Measurements from ENCODE around the gene DRC1.

DRC1 gene

GRCh38 chr2:26491563-26492167 is 89.9 kb downstream of the DRC1 start:
- Histone ChIP-seq H2BK12ac (ENCODE audit: low read length) (peak overlapping the region; percentile 32), H3K18ac (ENCODE audit: low read length) (peak overlapping the region; percentile 78), H3K4ac (ENCODE audit: low read length) (no peak overlapping the region), H3K36me3 (replicated peaks in 1 of 2; ENCODE audit: control insufficient read depth in 2 of 2, insufficient read depth in 2 of 2, low read length in 2 of 2) (no peaks in the 10 kb centered on the region), H3K4me1 (ENCODE audit: control insufficient read depth in 2 of 2, insufficient read depth in 1 of 2, low read depth in 1 of 2, low read length in 2 of 2) (peaks cover 21 to 29% of the 10 kb centered on the region in 2 donors), H3K79me1 (ENCODE audit: low read depth, low read length) (no peaks in the 10 kb centered on the region), H4K91ac (ENCODE audit: low read depth, low read length, poor library complexity) (no peak overlapping the region), H3K14ac (ENCODE audit: low read length) (no peak overlapping the region), H2AFZ (ENCODE audit: low read length) (no peak overlapping the region), H3K27ac (replicated peaks; ENCODE audit: low read length) (peak overlapping the region; percentile 1), H2BK15ac (ENCODE audit: low read length) (no peak overlapping the region), H3K4me2 (ENCODE audit: insufficient read depth, low read length, poor library complexity, severe bottlenecking) (no peak overlapping the region), H2AK5ac (ENCODE audit: low read depth, low read length) (no peak overlapping the region), H2BK5ac (ENCODE audit: low read length) (peak overlapping the region; percentile 69), H3K9me3 (replicated peaks in 1 of 2; ENCODE audit: control insufficient read depth in 2 of 2, insufficient read depth in 1 of 2, low read depth in 1 of 2, low read length in 2 of 2) (peaks cover 0 to 5% of the 10 kb centered on the region in 2 donors), H3K9ac (ENCODE audit: low read depth, low read length, poor library complexity) (no peak overlapping the region), H2BK120ac (ENCODE audit: low read depth, low read length) (no peak overlapping the region), H3K23ac (ENCODE audit: low read depth, low read length, poor library complexity) (no peak overlapping the region), H3K4me3 (ENCODE audit: low read length in 2 of 2) (no peak overlapping the region), H3K27me3 (ENCODE audit: control insufficient read depth in 3 of 3, insufficient read depth in 3 of 3, low read depth in 1 of 3, low read length in 3 of 3) (no peaks in the 10 kb centered on the region), H4K8ac (ENCODE audit: low read depth, low read length) (no peak overlapping the region)
- WGBS, 2 donors (ENCODE audit: extremely low coverage in 2 of 2, insufficient read length in 2 of 2, insufficient replicate concordance in 1 of 2): no CpG with 5 or more reads among the region's 8 CpGs
- DNase-seq (ENCODE audit: low spot score): no peak

DNA sequence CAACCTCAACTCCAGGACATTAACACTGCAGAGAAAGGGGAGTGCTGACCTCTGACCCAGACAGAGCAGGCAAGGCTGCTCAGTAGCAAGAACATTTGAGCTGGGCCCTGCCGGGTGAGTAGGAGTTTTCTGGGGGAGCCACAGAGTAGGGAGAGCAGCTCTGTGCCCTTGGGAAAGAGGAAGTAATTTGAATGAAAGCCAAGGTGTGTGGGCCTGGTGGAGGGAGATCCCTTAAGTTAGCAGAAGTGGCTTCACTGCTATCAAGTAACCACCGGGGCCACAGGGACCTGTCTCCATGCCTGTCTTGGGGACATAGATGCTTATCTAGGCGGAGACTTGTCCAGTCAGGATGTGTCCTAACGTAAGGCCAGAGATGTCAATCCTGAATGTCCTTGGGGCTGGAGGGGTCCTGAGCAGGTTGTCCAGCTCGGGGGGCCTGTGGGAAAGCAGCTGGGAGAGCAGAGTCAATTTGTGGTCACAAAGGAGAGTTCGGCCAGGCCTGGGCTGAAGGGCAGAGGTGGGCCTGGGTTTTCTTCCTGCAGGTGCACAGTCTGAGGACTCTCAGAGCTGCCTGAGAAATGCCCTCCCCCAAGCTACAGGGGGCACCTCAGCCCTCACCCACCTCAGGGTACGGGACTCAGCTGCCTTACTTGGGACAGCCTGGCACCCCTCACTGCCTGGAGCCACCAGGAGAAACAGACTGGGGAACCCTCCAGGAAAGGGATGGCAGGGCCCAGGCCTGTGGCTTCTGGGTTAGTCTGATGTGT is 91.2 kb downstream of the DRC1 start:
- H3K79me1 ChIP-seq (ENCODE audit: low read depth, low read length): no peaks in the 10 kb centered on the region
- peak overlapping the region; percentile 85 for H2BK12ac ChIP-seq (ENCODE audit: low read length)
- peak overlapping the region; percentile 42 for H2BK5ac ChIP-seq (ENCODE audit: low read length)
- H3K36me3 ChIP-seq (replicated peaks in 1 of 2; ENCODE audit: control insufficient read depth in 2 of 2, insufficient read depth in 2 of 2, low read length in 2 of 2): no peaks in the 10 kb centered on the region
- H3K4me2 ChIP-seq (ENCODE audit: insufficient read depth, low read length, poor library complexity, severe bottlenecking): no peak overlapping the region
- H2AFZ ChIP-seq (ENCODE audit: low read length): no peak overlapping the region
- H3K18ac ChIP-seq (ENCODE audit: low read length): peak overlapping the region; percentile 61
- no peak overlapping the region for H3K27ac ChIP-seq (replicated peaks; ENCODE audit: low read length)
- no peak overlapping the region for H3K4me3 ChIP-seq (ENCODE audit: low read length in 2 of 2)
- peak overlapping the region; percentile 90 for H2BK120ac ChIP-seq (ENCODE audit: low read depth, low read length)
- no peak for DNase-seq (ENCODE audit: low spot score)
- H4K8ac ChIP-seq (ENCODE audit: low read depth, low read length): no peak overlapping the region
- no CpG with 5 or more reads among the region's 7 CpGs for WGBS, 2 donors (ENCODE audit: extremely low coverage in 2 of 2, insufficient read length in 2 of 2, insufficient replicate concordance in 1 of 2)
- peaks cover 0 to 5% of the 10 kb centered on the region in 2 donors for H3K9me3 ChIP-seq (replicated peaks in 1 of 2; ENCODE audit: control insufficient read depth in 2 of 2, insufficient read depth in 1 of 2, low read depth in 1 of 2, low read length in 2 of 2)
- peak overlapping the region; percentile 25 for H3K14ac ChIP-seq (ENCODE audit: low read length)
- peaks cover 26 to 29% of the 10 kb centered on the region in 2 donors for H3K4me1 ChIP-seq (ENCODE audit: control insufficient read depth in 2 of 2, insufficient read depth in 1 of 2, low read depth in 1 of 2, low read length in 2 of 2)
- H2AK5ac ChIP-seq (ENCODE audit: low read depth, low read length): peak overlapping the region; percentile 76
- H3K27me3 ChIP-seq (ENCODE audit: control insufficient read depth in 3 of 3, insufficient read depth in 3 of 3, low read depth in 1 of 3, low read length in 3 of 3): no peaks in the 10 kb centered on the region
- H4K91ac ChIP-seq (ENCODE audit: low read depth, low read length, poor library complexity): no peak overlapping the region
- no peak overlapping the region for H3K9ac ChIP-seq (ENCODE audit: low read depth, low read length, poor library complexity)
- H3K23ac ChIP-seq (ENCODE audit: low read depth, low read length, poor library complexity): no peak overlapping the region
- H3K4ac ChIP-seq (ENCODE audit: low read length): no peak overlapping the region
- peak overlapping the region; percentile 40 for H2BK15ac ChIP-seq (ENCODE audit: low read length)

DNA sequence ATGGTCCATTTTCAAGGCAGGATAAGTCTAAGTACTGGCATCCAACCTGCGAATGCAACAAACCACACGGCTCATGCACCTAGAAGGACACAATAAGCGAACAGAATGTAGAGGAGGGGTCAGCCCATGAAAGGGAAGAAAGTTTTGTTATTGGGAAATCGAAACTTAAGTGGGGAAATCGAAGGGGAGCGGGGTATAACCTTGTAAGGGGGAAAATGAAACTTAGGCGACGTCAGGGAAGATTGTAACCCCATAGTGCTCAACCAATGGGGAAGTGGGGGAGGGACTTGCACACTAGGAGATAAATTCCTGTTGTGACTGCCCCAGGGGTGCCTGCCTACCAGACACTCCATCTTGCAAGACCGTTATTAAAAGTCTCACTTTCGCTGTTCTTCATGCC is 91.8 kb downstream of the DRC1 start:
- Histone ChIP-seq H3K9ac (ENCODE audit: low read depth, low read length, poor library complexity) (no peak overlapping the region), H3K36me3 (replicated peaks in 1 of 2; ENCODE audit: control insufficient read depth in 2 of 2, insufficient read depth in 2 of 2, low read length in 2 of 2) (no peaks in the 10 kb centered on the region), H2BK15ac (ENCODE audit: low read length) (no peak overlapping the region), H2AFZ (ENCODE audit: low read length) (no peak overlapping the region), H3K79me1 (ENCODE audit: low read depth, low read length) (no peaks in the 10 kb centered on the region), H3K4me3 (ENCODE audit: low read length in 2 of 2) (no peak overlapping the region), H3K4ac (ENCODE audit: low read length) (no peak overlapping the region), H2BK12ac (ENCODE audit: low read length) (no peak overlapping the region), H2BK5ac (ENCODE audit: low read length) (no peak overlapping the region), H4K8ac (ENCODE audit: low read depth, low read length) (no peak overlapping the region), H3K9me3 (replicated peaks in 1 of 2; ENCODE audit: control insufficient read depth in 2 of 2, insufficient read depth in 1 of 2, low read depth in 1 of 2, low read length in 2 of 2) (peaks cover 0 to 5% of the 10 kb centered on the region in 2 donors), H3K27ac (replicated peaks; ENCODE audit: low read length) (no peak overlapping the region), H3K27me3 (ENCODE audit: control insufficient read depth in 3 of 3, insufficient read depth in 3 of 3, low read depth in 1 of 3, low read length in 3 of 3) (no peaks in the 10 kb centered on the region), H3K4me1 (ENCODE audit: control insufficient read depth in 2 of 2, insufficient read depth in 1 of 2, low read depth in 1 of 2, low read length in 2 of 2) (peaks cover 28 to 29% of the 10 kb centered on the region in 2 donors), H3K23ac (ENCODE audit: low read depth, low read length, poor library complexity) (no peak overlapping the region), H3K18ac (ENCODE audit: low read length) (no peak overlapping the region), H2AK5ac (ENCODE audit: low read depth, low read length) (no peak overlapping the region), H3K4me2 (ENCODE audit: insufficient read depth, low read length, poor library complexity, severe bottlenecking) (no peak overlapping the region), H2BK120ac (ENCODE audit: low read depth, low read length) (no peak overlapping the region), H4K91ac (ENCODE audit: low read depth, low read length, poor library complexity) (no peak overlapping the region), H3K14ac (ENCODE audit: low read length) (no peak overlapping the region)
- WGBS, 2 donors (ENCODE audit: extremely low coverage in 2 of 2, insufficient read length in 2 of 2, insufficient replicate concordance in 1 of 2): no CpG with 5 or more reads among the region's 10 CpGs
- DNase-seq (ENCODE audit: low spot score): no peak

GRCh38 chr2:26494199-26494598 is 92.5 kb downstream of the DRC1 start:
- no peaks in the 10 kb centered on the region for H3K27me3 ChIP-seq (ENCODE audit: control insufficient read depth in 3 of 3, insufficient read depth in 3 of 3, low read depth in 1 of 3, low read length in 3 of 3)

More at GRCh38 chr2:26494199-26494598, 92.5 kb downstream of the DRC1 start:
- Histone ChIP-seq H3K4me1 (ENCODE audit: control insufficient read depth in 2 of 2, insufficient read depth in 1 of 2, low read depth in 1 of 2, low read length in 2 of 2) (peaks cover 28 to 29% of the 10 kb centered on the region in 2 donors), H3K4me3 (ENCODE audit: low read length in 2 of 2) (no peak overlapping the region), H2BK120ac (ENCODE audit: low read depth, low read length) (peak overlapping the region; percentile 65), H3K4me2 (ENCODE audit: insufficient read depth, low read length, poor library complexity, severe bottlenecking) (no peak overlapping the region), H3K23ac (ENCODE audit: low read depth, low read length, poor library complexity) (no peak overlapping the region), H3K27ac (replicated peaks; ENCODE audit: low read length) (no peak overlapping the region), H2BK15ac (ENCODE audit: low read length) (peak overlapping the region; percentile 0), H3K9ac (ENCODE audit: low read depth, low read length, poor library complexity) (no peak overlapping the region), H3K14ac (ENCODE audit: low read length) (no peak overlapping the region), H3K79me1 (ENCODE audit: low read depth, low read length) (no peaks in the 10 kb centered on the region), H4K91ac (ENCODE audit: low read depth, low read length, poor library complexity) (no peak overlapping the region), H3K18ac (ENCODE audit: low read length) (no peak overlapping the region), H2BK12ac (ENCODE audit: low read length) (no peak overlapping the region), H2BK5ac (ENCODE audit: low read length) (peak overlapping the region; percentile 27), H2AK5ac (ENCODE audit: low read depth, low read length) (peak overlapping the region; percentile 90), H4K8ac (ENCODE audit: low read depth, low read length) (no peak overlapping the region), H2AFZ (ENCODE audit: low read length) (no peak overlapping the region), H3K36me3 (replicated peaks in 1 of 2; ENCODE audit: control insufficient read depth in 2 of 2, insufficient read depth in 2 of 2, low read length in 2 of 2) (no peaks in the 10 kb centered on the region), H3K4ac (ENCODE audit: low read length) (no peak overlapping the region), H3K9me3 (replicated peaks in 1 of 2; ENCODE audit: control insufficient read depth in 2 of 2, insufficient read depth in 1 of 2, low read depth in 1 of 2, low read length in 2 of 2) (peaks cover 0 to 5% of the 10 kb centered on the region in 2 donors)
- WGBS, 2 donors (ENCODE audit: extremely low coverage in 2 of 2, insufficient read length in 2 of 2, insufficient replicate concordance in 1 of 2): no CpG with 5 or more reads among the region's 4 CpGs
- no peak for DNase-seq (ENCODE audit: low spot score)

Data from neuronal stem cell (in vitro differentiated cells).